ENCODE data around the gene PHLDB1.

- TF ChIP-seq CTCF (IDR thresholded peaks at IDR 0.05; ENCODE audit: insufficient read depth, low read length): no peak
- TF ChIP-seq, protein P1, sequence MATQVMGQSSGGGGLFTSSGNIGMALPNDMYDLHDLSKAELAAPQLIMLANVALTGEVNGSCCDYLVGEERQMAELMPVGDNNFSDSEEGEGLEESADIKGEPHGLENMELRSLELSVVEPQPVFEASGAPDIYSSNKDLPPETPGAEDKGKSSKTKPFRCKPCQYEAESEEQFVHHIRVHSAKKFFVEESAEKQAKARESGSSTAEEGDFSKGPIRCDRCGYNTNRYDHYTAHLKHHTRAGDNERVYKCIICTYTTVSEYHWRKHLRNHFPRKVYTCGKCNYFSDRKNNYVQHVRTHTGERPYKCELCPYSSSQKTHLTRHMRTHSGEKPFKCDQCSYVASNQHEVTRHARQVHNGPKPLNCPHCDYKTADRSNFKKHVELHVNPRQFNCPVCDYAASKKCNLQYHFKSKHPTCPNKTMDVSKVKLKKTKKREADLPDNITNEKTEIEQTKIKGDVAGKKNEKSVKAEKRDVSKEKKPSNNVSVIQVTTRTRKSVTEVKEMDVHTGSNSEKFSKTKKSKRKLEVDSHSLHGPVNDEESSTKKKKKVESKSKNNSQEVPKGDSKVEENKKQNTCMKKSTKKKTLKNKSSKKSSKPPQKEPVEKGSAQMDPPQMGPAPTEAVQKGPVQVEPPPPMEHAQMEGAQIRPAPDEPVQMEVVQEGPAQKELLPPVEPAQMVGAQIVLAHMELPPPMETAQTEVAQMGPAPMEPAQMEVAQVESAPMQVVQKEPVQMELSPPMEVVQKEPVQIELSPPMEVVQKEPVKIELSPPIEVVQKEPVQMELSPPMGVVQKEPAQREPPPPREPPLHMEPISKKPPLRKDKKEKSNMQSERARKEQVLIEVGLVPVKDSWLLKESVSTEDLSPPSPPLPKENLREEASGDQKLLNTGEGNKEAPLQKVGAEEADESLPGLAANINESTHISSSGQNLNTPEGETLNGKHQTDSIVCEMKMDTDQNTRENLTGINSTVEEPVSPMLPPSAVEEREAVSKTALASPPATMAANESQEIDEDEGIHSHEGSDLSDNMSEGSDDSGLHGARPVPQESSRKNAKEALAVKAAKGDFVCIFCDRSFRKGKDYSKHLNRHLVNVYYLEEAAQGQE (IDR thresholded peaks at IDR 0.05; ENCODE audit: insufficient replicate concordance, low read depth): no peak
- no peak for TF ChIP-seq POLR2AphosphoS5 (IDR thresholded peaks at IDR 0.05; ENCODE audit: low read depth)
- TF ChIP-seq GABPA (IDR thresholded peaks at IDR 0.05; ENCODE audit: low read depth): no peak
These were observed 75.0 kb downstream of the PHLDB1 start for GRCh38 chr11:118682372-118682771.

Measured in HL-60 (cell line).